ENCODE measurements around the gene GOLPH3. TPM values are rescaled to one million over a fixed set of nuclear protein-coding genes. Genes with fewer than 3 reads are reported as not detected.

Gene GOLPH3
- total RNA-seq, 6 experiments from 2014 or later, result 86.3 to 97.0 (median 93.8) TPM

- no peak for TF ChIP-seq CTCF (IDR thresholded peaks at IDR 0.05)
- H3K36me3 Mint-ChIP-seq (ENCODE audit: low read depth), result peaks cover 16% of the 10 kb centered on the region
- no peak overlapping the region for H3K4me3 Mint-ChIP-seq
- H3K4me1 Mint-ChIP-seq (ENCODE audit: low read depth), result peaks cover 16% of the 10 kb centered on the region
- no peak overlapping the region for H3K27ac Mint-ChIP-seq
- H3K9me3 Mint-ChIP-seq, result no peaks in the 10 kb centered on the region
- peaks cover 2% of the 10 kb centered on the region; the same call in 1 of the 2 replicates for H3K27me3 Mint-ChIP-seq (ENCODE audit: insufficient read depth)
- no peak for DNase-seq
Observed at GRCh38 chr5:32159328-32160072, 14.6 kb downstream of the GOLPH3 start.

- Mint-ChIP-seq H3K4me1 (ENCODE audit: low read depth) (peaks cover 18% of the 10 kb centered on the region), H3K9me3 (no peaks in the 10 kb centered on the region), H3K27me3 (ENCODE audit: insufficient read depth) (peaks cover 2% of the 10 kb centered on the region; the same call in 1 of the 2 replicates), H3K36me3 (ENCODE audit: low read depth) (peaks cover 14% of the 10 kb centered on the region), H3K27ac (no peak overlapping the region), H3K4me3 (no peak overlapping the region)
- no peak for TF ChIP-seq CTCF (IDR thresholded peaks at IDR 0.05)
- DNase-seq, result no peak
Observed at GRCh38 chr5:32158679-32158975, 15.5 kb downstream of the GOLPH3 start.

GRCh38 chr5:32157078-32157477 is 17.0 kb downstream of the GOLPH3 start:
- peaks cover 28% of the 10 kb centered on the region for H3K4me1 Mint-ChIP-seq (ENCODE audit: low read depth)
- H3K9me3 Mint-ChIP-seq, result no peaks in the 10 kb centered on the region
- H3K27me3 Mint-ChIP-seq (ENCODE audit: insufficient read depth), result peaks cover 2% of the 10 kb centered on the region; the same call in 1 of the 2 replicates
- DNase-seq, result no peak
- no peak overlapping the region for H3K4me3 Mint-ChIP-seq
- H3K27ac Mint-ChIP-seq, result no peak overlapping the region
- H3K36me3 Mint-ChIP-seq (ENCODE audit: low read depth), result peaks cover 14% of the 10 kb centered on the region
- no peak for TF ChIP-seq CTCF (IDR thresholded peaks at IDR 0.05)

DNA sequence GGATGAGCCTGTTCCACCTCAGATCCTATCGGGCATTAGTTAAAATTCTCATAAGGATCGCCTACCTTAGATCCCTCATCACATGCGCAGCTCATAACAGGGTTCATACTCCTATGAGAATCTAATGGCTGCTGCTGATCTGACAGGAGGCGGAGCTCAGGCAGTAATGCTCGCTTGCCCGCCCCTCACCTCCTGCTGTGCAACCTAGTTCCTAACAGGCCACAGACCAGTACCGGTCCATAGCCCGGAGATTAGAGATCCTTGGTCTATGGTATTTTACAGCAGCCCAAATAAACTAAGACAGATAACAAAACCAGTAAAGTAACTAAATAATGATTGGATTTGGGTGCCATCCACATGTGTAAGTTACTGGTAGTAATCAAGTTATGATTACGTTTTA is 17.5 kb downstream of the GOLPH3 start:
- DNase-seq, result no peak
- no peak for TF ChIP-seq CTCF (IDR thresholded peaks at IDR 0.05)
- Mint-ChIP-seq H3K27ac (no peak overlapping the region), H3K4me3 (no peak overlapping the region), H3K4me1 (ENCODE audit: low read depth) (peaks cover 33% of the 10 kb centered on the region), H3K36me3 (ENCODE audit: low read depth) (peaks cover 17% of the 10 kb centered on the region), H3K9me3 (no peaks in the 10 kb centered on the region), H3K27me3 (ENCODE audit: insufficient read depth) (peaks cover 2% of the 10 kb centered on the region; the same call in 1 of the 2 replicates)

DNA sequence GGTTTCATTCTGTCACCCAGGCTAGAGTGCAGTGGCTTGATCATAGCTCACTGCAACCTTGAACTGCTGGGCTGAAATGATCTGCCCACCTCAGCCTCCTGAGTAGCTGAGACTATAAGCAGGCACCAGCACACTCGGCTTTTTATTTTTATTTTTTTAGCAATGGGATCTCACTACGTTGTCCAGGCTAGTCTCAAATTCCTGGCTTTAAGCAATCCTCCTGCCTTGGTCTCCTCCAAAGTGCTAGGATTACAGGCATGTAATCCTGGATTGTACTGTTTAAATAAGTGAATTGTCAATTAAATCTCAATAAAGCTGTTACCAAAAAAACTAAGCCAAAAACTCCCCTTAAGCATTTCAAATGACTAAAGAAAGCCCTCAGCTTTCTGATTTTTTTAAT is 18.9 kb downstream of the GOLPH3 start:
- Mint-ChIP-seq H3K4me3 (no peak overlapping the region), H3K27me3 (ENCODE audit: insufficient read depth) (no peaks in the 10 kb centered on the region), H3K9me3 (no peaks in the 10 kb centered on the region), H3K36me3 (ENCODE audit: low read depth) (peaks cover 9% of the 10 kb centered on the region), H3K4me1 (ENCODE audit: low read depth) (peaks cover 37% of the 10 kb centered on the region), H3K27ac (no peak overlapping the region)
- DNase-seq, result no peak
- no peak for TF ChIP-seq CTCF (IDR thresholded peaks at IDR 0.05)
